ENCODE measurements around the gene MAD2L1BP.

MAD2L1BP gene

GRCh38 chr6:43683708-43684455 lies 48.2 kb downstream of the MAD2L1BP start:
- peak in 1 of 2 donors; percentile 29 for DNase-seq

- no peak for DNase-seq
Observed at GRCh38 chr6:43687079-43687436, 51.4 kb downstream of the MAD2L1BP start.

GRCh38 chr6:43687437-43688347 lies 52.1 kb downstream of the MAD2L1BP start, which contains the start of gene MRPS18A:
TSS of gene MRPS18A (minus strand) at chr6:43687791. CDS start at chr6:43687779, 12 bp downstream.
- DNase-seq = peak; percentile 81 to 84

- DNase-seq = no peak
Observed at GRCh38 chr6:43689421-43689820, 53.8 kb downstream of the MAD2L1BP start.

Data from inflammatory macrophage treated with lipopolysaccharide for 1 hour (primary cell).